Measurements from ENCODE around the gene BAIAP2. TPM values are rescaled to one million over a fixed set of nuclear protein-coding genes. Genes with fewer than 3 reads are reported as not detected.
A peak's percentile ranks its signal among the peaks of the same experiment; 100 is the strongest.
"Not testable (repeated sequence)": the region's sequence is repeated elsewhere in the genome, so short reads cannot be mapped to it uniquely, and the experiment has no call there.

BAIAP2 gene
- total RNA-seq, 1 experiment from 2014 or later = 14.9 TPM

- Histone ChIP-seq H3K4me3 (ENCODE audit: insufficient read depth, low read depth, low read length) (no peak overlapping the region), H3K27me3 (ENCODE audit: control insufficient read depth, insufficient read depth, low read length) (no peaks in the 10 kb centered on the region), H3K36me3 (replicated peaks; ENCODE audit: control insufficient read depth, insufficient read depth, low read length) (no peaks in the 10 kb centered on the region)
- DNase-seq = no peak
Measured at GRCh38 chr17:81011951-81012350, 23.0 kb upstream of the BAIAP2 start.

DNA sequence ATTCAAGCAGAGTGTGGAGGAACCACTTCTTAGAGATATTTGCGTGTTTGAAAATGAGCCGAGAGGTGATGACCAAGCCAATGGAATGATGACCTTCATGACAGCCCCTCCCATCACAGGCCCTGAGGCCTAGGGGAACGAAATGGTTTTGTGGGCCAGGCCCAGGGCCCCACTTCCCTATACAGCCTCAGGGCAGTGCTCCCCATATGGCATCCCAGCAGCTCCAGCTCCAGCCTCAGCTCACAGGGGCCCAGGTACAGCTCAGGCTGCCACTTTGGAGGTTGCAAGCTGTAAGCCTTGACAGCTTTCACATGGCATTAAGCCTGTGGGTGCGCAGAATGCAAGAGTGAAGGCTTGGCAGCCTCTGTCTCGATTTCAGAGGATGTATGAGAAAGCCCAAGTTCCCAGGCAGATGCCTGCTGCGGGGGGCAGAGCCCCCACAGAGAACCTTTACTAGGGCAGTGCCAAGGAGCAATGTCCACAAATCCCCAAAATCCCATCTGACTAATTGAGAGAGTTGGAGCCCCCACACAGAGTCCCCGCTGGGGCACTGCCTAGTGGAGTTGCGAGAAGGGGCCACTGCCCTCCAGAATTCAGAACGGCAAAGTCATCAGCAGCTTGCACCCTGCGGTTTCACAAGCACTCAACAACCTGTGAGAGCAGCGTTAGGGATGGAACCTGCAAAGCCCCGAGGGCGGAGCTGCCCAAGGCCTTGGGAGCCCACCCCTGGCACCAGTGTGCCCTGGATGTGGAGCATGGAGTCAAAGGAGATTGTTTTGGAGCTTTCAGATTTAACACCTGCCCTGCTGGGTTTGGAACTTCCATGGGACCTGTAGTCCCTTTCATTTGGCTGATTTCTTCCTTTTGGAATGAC is 22.1 kb upstream of the BAIAP2 start:
- Histone ChIP-seq H3K4me3 (ENCODE audit: insufficient read depth, low read depth, low read length) (no peak overlapping the region), H3K27me3 (ENCODE audit: control insufficient read depth, insufficient read depth, low read length) (no peaks in the 10 kb centered on the region), H3K36me3 (replicated peaks; ENCODE audit: control insufficient read depth, insufficient read depth, low read length) (no peaks in the 10 kb centered on the region)
- DNase-seq = peak; percentile 35

- no peaks in the 10 kb centered on the region for H3K27me3 ChIP-seq (ENCODE audit: control insufficient read depth, insufficient read depth, low read length)
- H3K36me3 ChIP-seq (replicated peaks; ENCODE audit: control insufficient read depth, insufficient read depth, low read length) = no peaks in the 10 kb centered on the region
- DNase-seq = no peak
- no peak overlapping the region for H3K4me3 ChIP-seq (ENCODE audit: insufficient read depth, low read depth, low read length)
Measured at GRCh38 chr17:81013642-81014041, 21.3 kb upstream of the BAIAP2 start.

GRCh38 chr17:81015136-81015535 is 19.8 kb upstream of the BAIAP2 start:
- H3K27me3 ChIP-seq (ENCODE audit: control insufficient read depth, insufficient read depth, low read length) = no peaks in the 10 kb centered on the region
- H3K36me3 ChIP-seq (replicated peaks; ENCODE audit: control insufficient read depth, insufficient read depth, low read length) = no peaks in the 10 kb centered on the region
- DNase-seq = no peak
- no peak overlapping the region for H3K4me3 ChIP-seq (ENCODE audit: insufficient read depth, low read depth, low read length)

DNA sequence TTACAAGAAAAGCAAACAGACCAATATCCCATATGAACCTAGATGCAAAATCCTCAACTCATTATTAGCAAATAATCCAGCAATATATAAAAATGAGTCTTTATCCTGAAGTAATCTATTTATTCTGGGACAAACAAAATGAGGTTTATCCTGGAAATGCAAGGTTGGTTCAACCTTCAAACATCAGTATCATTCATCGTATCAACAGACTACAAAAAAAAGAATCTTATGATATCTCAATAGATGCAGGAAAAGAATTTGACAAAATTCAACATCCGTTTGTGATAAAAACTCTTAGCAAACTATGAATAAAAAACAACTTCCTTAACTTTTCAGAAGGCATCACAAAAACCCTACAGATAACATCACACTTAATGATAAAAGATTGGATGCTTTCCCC is 18.4 kb upstream of the BAIAP2 start:
- no peaks in the 10 kb centered on the region for H3K27me3 ChIP-seq (ENCODE audit: control insufficient read depth, insufficient read depth, low read length)
- DNase-seq = no peak
- H3K36me3 ChIP-seq (replicated peaks; ENCODE audit: control insufficient read depth, insufficient read depth, low read length) = no peaks in the 10 kb centered on the region
- H3K4me3 ChIP-seq (ENCODE audit: insufficient read depth, low read depth, low read length) = no peak overlapping the region

DNA sequence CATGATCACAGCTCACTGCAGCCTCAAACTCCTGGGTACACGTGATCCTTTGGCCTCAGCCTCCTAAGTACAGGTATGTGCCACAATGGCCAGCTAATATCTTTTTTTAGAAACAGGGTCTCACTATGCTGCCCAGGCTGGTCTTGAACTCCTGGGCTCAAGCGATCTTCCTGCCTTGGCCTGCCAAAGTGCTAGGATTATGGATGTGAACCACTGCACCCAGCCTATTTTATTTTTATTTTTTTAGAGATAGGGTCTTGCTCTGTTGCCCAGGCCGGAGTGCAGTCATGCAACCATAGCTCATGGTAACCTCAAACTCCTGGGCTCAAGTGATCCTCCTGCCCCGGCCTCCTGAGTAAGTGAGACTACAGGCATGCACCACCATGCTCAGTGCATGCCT is 17.6 kb upstream of the BAIAP2 start:
- H3K4me3 ChIP-seq (ENCODE audit: insufficient read depth, low read depth, low read length); DNase-seq; H3K36me3 ChIP-seq (replicated peaks; ENCODE audit: control insufficient read depth, insufficient read depth, low read length); H3K27me3 ChIP-seq (ENCODE audit: control insufficient read depth, insufficient read depth, low read length): not testable (repeated sequence)

- DNase-seq = peak; percentile 42
- Histone ChIP-seq H3K4me3 (ENCODE audit: insufficient read depth, low read depth, low read length) (no peak overlapping the region), H3K36me3 (replicated peaks; ENCODE audit: control insufficient read depth, insufficient read depth, low read length) (no peaks in the 10 kb centered on the region), H3K27me3 (ENCODE audit: control insufficient read depth, insufficient read depth, low read length) (no peaks in the 10 kb centered on the region)
Measured at GRCh38 chr17:81018044-81018802, 16.7 kb upstream of the BAIAP2 start.

- DNase-seq = peak; percentile 45
- Histone ChIP-seq H3K36me3 (replicated peaks; ENCODE audit: control insufficient read depth, insufficient read depth, low read length) (no peaks in the 10 kb centered on the region), H3K4me3 (ENCODE audit: insufficient read depth, low read depth, low read length) (no peak overlapping the region), H3K27me3 (ENCODE audit: control insufficient read depth, insufficient read depth, low read length) (no peaks in the 10 kb centered on the region)
Measured at GRCh38 chr17:81019563-81020442, 15.1 kb upstream of the BAIAP2 start.

- no peak overlapping the region for H3K4me3 ChIP-seq (ENCODE audit: insufficient read depth, low read depth, low read length)
- no peaks in the 10 kb centered on the region for H3K36me3 ChIP-seq (replicated peaks; ENCODE audit: control insufficient read depth, insufficient read depth, low read length)
- no peak for DNase-seq
- H3K27me3 ChIP-seq (ENCODE audit: control insufficient read depth, insufficient read depth, low read length) = no peaks in the 10 kb centered on the region
Measured at GRCh38 chr17:81020443-81020766, 14.5 kb upstream of the BAIAP2 start.

DNA sequence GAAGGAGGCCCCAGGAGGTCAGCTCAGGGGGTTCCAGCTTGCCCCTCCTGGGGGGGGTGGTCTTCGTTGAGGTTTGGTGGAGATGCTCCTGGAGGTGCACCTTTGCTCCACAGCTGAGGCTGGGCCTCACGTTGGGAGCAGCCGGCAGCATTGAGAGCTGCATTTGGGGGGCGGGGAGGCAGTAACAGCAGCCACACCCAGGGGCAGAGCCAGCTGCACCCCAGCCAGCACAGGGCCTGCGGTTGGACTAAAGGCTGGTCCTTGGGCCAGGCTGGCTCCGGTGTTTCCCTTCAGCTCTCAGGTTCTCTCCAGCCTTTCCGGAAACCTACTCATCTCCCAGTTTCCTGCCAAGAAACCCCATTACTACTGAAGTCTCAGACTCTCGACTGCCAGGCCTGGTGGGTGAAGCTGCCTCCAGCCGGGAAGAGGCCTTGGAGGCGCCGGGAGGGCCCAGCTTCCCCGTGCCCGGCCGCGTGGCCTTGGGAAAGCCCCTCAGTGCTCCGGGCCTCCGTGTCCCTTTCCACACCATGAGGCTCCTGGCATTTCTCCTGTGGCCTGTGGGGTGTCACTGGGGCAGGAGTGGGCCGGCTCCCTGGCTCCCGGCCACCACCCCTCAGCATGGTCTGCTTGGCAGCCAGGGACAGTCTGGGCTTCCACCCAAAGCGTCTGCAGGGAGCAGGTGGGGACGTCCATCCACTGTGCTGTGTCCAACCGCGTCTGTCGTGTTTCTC is 14.0 kb upstream of the BAIAP2 start:
- H3K36me3 ChIP-seq (replicated peaks; ENCODE audit: control insufficient read depth, insufficient read depth, low read length) = no peaks in the 10 kb centered on the region

GRCh38 chr17:81021531-81022343 is 13.2 kb upstream of the BAIAP2 start:
- DNase-seq = peak; percentile 48
- Histone ChIP-seq H3K27me3 (ENCODE audit: control insufficient read depth, insufficient read depth, low read length) (no peaks in the 10 kb centered on the region), H3K4me3 (ENCODE audit: insufficient read depth, low read depth, low read length) (no peak overlapping the region), H3K36me3 (replicated peaks; ENCODE audit: control insufficient read depth, insufficient read depth, low read length) (no peaks in the 10 kb centered on the region)

More for the DNA sequence above, 14.0 kb upstream of the BAIAP2 start:
- DNase-seq = peak; percentile 75
- Histone ChIP-seq H3K27me3 (ENCODE audit: control insufficient read depth, insufficient read depth, low read length) (no peaks in the 10 kb centered on the region), H3K4me3 (ENCODE audit: insufficient read depth, low read depth, low read length) (no peak overlapping the region)

GRCh38 chr17:81022344-81022676 is 12.6 kb upstream of the BAIAP2 start:
- peak; percentile 66 for DNase-seq

DNA sequence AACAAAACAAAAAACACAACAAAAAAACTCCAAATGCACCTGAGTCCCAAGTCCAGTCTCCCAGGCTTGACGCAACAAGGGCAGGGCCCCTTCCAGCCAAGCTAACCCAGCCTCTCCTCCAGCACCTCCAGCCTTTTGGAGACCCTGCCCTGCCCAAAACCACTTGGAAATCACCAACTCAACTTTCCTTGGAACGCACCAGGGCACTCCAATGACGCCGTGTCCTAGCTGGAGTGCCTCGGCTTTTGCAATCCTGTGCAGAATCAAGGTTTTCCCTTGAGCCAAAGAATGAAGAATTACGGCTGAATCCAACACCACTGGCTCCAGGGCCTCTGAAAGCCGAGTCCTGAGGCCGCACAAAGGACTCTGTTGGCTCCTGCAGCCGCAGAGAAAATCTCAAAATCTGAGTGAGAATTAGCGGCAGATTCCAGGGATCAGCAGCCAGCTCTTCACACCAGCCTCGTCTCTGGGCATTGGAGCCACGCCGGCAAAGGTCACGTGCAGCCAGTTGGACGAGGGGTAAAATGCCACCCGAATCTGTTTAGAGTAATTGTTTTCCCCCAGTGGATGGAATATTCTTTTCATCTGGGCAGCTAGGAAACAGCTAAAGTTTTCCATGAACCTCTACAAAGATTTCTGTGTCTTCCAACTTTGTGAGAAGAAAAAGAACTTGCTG is 9.7 kb upstream of the BAIAP2 start:
- DNase-seq = peak; percentile 32
- H3K27me3 ChIP-seq (ENCODE audit: control insufficient read depth, insufficient read depth, low read length) = no peaks in the 10 kb centered on the region
- no peaks in the 10 kb centered on the region for H3K36me3 ChIP-seq (replicated peaks; ENCODE audit: control insufficient read depth, insufficient read depth, low read length)
- no peak overlapping the region for H3K4me3 ChIP-seq (ENCODE audit: insufficient read depth, low read depth, low read length)

More at GRCh38 chr17:81022344-81022676, 12.6 kb upstream of the BAIAP2 start:
- Histone ChIP-seq H3K27me3 (ENCODE audit: control insufficient read depth, insufficient read depth, low read length) (no peaks in the 10 kb centered on the region), H3K36me3 (replicated peaks; ENCODE audit: control insufficient read depth, insufficient read depth, low read length) (no peaks in the 10 kb centered on the region), H3K4me3 (ENCODE audit: insufficient read depth, low read depth, low read length) (no peak overlapping the region)
